NCI-H2227 (cell line): Measurements from ENCODE around the gene MYCT1.
"Not testable (repeated sequence)": the region's sequence is repeated elsewhere in the genome, so short reads cannot be mapped to it uniquely, and the experiment has no call there.

Experiments used
- DNase-seq: peaks from one replicate; lab custom pipeline; 2025; ENCODE audit not compliant: unreplicated experiment; lab: John Stamatoyannopoulos, UW

Gene MYCT1, protein sequence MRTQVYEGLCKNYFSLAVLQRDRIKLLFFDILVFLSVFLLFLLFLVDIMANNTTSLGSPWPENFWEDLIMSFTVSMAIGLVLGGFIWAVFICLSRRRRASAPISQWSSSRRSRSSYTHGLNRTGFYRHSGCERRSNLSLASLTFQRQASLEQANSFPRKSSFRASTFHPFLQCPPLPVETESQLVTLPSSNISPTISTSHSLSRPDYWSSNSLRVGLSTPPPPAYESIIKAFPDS

GRCh38 chr6:152697634-152698033 is at the start of gene MYCT1:
TSS of gene MYCT1 (plus strand) at chr6:152697897. CDS start at chr6:152697903, 6 bp downstream.
- no peak for DNase-seq

GRCh38 chr6:152648105-152648504 is 49.6 kb upstream of the MYCT1 start:
- no peak for DNase-seq

DNA sequence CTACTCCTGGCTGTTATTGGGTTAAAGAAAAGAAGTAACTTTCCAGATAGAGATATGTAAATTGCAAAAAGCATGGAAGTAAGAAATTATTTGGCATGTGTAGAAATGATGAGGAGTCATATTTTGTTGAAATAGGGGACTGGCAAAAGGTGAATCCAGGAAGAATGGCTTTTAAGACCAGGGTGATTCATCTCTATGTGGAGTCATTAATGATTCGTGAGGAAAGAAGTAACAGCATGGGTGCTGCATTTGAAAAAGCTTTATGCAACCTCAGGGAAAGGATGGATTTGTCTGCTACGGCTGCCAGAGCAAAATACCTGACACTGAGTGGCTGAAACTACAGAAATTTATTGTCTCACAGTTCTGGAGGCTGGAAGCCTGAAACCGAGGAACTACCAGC is 45.7 kb upstream of the MYCT1 start:
- DNase-seq, result no peak

DNA sequence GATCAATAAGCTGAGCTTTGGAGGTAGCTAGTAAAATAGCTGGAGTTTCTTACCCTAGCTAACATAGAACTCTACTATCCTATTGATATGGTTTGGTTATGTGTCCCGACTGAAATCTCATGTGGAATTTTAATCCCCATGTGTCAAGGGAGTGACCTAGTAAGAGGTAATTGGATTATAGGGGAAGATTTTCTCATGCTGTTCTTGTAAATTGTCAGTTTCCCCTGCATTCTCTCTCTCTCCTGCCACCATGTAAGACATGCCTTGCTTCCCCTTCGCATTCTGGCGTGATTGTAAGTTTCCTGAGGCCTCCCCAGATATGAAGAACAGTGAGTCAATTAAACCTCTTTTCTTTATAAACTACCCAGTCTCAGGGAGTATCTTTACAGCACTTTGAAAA is 35.9 kb upstream of the MYCT1 start:
- DNase-seq, result no peak

- no peak for DNase-seq
These were observed 27.8 kb upstream of the MYCT1 start for GRCh38 chr6:152669895-152670294.

DNA sequence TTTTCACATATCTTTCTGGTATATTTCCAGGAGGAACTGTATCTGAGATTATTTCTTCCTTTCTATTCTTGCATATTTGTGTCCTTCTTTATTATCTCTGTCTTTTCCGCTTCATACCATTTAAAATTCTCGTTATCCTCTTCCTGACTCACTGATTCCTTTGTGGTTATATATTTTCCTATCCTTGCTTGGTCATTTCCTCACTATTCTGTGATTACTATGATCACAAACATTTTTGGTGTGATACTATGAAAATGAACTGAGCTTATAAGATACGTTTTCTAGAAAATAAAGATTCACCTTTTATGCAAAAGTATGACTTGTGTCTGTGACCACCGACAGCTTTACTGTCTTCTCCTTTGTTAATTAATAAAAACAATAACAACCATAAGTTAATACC is 26.5 kb upstream of the MYCT1 start:
- no peak for DNase-seq

DNA sequence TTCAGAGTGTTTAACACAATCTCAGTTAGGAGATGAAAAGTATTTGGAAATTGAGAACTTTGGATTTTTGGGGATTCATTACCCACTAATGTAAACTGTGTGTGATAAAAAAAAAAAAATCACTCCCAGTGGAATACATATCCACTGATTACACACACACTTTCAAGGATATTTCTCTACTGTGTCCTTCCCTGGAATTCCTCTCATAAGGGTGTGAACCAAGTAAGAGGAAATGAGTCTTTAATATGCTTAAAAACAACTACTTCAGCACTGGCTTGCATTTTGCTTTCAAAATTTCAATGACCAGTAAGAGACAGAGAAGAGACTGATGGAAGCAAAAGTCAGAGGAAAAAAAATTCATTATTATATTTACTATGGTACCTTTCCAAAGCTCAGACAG is 24.5 kb upstream of the MYCT1 start:
- no peak for DNase-seq

- no peak for DNase-seq
These were observed 17.5 kb upstream of the MYCT1 start for GRCh38 chr6:152680151-152680550.

- no peak for DNase-seq
These were observed 16.7 kb upstream of the MYCT1 start for GRCh38 chr6:152680879-152681517.

GRCh38 chr6:152682141-152682540 is 15.6 kb upstream of the MYCT1 start:
- DNase-seq, result no peak

GRCh38 chr6:152682935-152683334 is 14.8 kb upstream of the MYCT1 start:
- DNase-seq, result not testable (repeated sequence)

- no peak for DNase-seq
These were observed 11.9 kb upstream of the MYCT1 start for GRCh38 chr6:152685819-152686218.

DNA sequence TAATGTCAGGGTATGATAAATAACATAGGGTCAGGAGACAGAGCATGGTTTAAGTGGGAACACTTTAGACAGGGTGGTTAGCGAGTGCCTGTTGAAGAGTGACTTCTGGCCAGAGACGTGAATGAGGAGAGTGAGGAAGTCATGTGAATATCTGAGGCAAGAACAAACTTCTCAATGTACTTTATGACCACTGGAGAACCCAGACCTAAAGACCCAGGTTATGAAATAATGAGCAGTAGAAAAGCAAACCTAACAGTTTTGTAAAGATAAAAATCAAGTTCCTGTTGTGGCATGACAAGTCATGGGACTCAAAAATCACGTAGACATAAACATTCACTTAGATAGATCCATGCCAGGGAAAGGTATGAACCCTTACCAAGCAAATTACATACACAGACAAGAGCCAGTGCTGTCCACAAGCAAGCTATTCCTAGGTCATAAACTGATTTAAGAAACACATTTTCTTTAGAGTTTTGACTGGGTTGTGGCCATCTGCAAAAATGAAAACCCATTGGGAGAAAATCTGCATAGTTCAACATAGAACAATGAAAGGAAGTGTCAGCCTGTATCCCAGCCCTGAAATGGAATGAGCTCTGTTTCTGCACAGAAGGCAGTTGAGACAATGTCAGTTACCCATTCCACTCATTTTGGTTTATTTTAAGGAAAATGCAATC is 2.2 kb upstream of the MYCT1 start:
- no peak for DNase-seq

- DNase-seq, result no peak
These were observed 1.2 kb upstream of the MYCT1 start for GRCh38 chr6:152696522-152696921.

- no peak for DNase-seq
These were observed 995 bp downstream of the MYCT1 start for GRCh38 chr6:152698692-152699091.

DNA sequence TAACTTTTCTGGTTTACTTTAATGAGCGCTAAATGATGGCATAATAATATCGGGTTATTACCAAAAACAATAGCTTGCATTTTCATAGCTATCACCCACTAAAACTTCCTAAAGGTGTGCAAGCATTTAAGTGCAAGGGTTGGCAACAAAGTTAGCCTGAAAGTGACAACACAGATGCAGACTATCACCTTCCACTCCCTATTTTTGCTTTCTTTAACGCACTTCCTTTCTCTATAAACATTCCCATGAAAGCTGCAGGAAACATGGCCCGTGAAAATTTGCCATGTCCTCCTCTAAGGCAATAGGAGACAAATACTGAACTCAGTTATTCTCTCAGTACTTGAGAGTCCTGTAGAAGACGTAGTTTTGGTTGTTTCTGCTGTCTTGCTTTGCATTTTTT is 2.7 kb downstream of the MYCT1 start:
- DNase-seq, result no peak

- no peak for DNase-seq
These were observed 3.6 kb downstream of the MYCT1 start for GRCh38 chr6:152701081-152701862.

DNA sequence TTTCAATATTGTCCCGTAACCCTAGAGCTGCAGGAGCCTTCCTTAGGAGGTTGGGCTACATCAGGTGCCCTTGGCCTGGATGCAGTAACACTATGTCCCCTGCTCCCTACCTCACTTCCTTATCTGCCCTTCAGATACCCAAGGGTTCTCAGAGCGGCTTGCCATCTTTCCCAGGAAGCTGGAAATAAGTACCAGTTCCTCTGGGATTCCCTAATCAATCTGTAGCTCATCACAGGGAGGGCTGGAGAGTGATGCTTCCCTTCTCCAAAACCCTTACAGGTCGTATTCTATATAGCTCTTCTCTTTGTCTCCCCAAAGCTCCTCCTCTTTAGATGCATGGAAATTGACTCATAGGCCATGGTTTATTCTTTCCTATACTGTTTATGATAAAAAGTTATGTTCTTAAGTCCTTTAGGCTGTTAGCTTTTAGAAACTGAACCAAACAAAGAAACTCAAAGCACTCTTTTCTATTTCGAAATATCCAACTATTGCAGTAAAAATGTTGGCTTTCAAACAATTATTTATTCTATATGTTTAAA is 4.2 kb downstream of the MYCT1 start:
- DNase-seq, result no peak

DNA sequence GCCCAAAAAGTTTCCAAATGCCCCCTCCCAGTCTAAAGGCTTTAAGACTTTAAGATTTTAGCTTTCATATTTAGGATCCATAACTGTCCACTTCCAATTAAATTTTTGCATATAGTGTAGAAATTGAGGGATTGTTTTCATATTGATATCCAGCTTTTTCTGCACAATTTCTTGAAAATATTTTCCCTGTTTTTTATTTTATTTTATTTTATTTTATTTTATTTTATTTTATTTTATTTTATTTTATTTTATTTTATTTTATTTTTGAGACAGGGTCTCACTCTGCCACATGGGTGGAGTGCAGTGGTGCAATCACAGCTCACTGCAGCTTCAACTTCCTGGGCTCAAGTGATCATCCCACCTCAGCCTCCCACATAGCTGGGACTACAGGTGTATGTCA is 6.1 kb downstream of the MYCT1 start:
- DNase-seq, result not testable (repeated sequence)

GRCh38 chr6:152705327-152705726 is 7.6 kb downstream of the MYCT1 start:
- no peak for DNase-seq

DNA sequence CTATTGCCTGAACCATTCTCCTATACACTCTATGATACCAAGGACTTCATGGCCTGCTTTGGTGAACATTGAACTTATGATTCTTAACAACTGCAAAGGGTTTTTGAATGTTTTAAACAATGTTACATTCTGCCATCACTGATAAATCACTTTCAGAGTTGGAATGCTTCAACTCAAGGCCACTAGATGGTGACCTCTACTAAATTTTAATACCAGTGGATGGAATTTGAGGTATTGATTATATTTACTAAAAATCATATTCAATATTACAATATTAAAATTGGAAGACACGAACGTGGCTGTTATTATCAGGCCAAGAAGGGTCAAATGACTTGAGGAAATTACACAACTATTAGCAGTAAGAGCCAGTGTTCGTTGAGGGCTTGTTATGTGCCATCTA is 18.6 kb downstream of the MYCT1 start:
- DNase-seq, result no peak
